ENCODE measurements around the gene FGF4. TPM values are rescaled to one million over a fixed set of nuclear protein-coding genes. Genes with fewer than 3 reads are reported as not detected.

FGF4 gene
- total and polyA plus RNA-seq, 7 donors = not detected

- no peaks in the 10 kb centered on the region for H3K4me1 ChIP-seq
- H3K4me3 ChIP-seq = no peak overlapping the region
- H3K36me3 ChIP-seq (ENCODE audit: insufficient read depth in 1 of 2, low read depth in 1 of 2) = no peaks in the 10 kb centered on the region
- ATAC-seq (no peak), DNase-seq (no peak)
- intact Hi-C loops (cut with DNase I) = no loop called here
- no peaks in the 10 kb centered on the region for H3K9me3 ChIP-seq
- no peak for TF ChIP-seq CTCF (IDR thresholded peaks at IDR 0.05)
- WGBS, 3 donors = 38 to 43% (median 39%) methylated on average over 18 of the region's 18 CpGs
- peaks cover 0 to 84% (median 5%) of the 10 kb centered on the region in 3 donors for H3K27me3 ChIP-seq (ENCODE audit: insufficient read depth in 3 of 3, low read length in 2 of 3)
- H3K27ac ChIP-seq = no peak overlapping the region
Measured at GRCh38 chr11:69726481-69726880, 48.7 kb downstream of the FGF4 start.

DNA sequence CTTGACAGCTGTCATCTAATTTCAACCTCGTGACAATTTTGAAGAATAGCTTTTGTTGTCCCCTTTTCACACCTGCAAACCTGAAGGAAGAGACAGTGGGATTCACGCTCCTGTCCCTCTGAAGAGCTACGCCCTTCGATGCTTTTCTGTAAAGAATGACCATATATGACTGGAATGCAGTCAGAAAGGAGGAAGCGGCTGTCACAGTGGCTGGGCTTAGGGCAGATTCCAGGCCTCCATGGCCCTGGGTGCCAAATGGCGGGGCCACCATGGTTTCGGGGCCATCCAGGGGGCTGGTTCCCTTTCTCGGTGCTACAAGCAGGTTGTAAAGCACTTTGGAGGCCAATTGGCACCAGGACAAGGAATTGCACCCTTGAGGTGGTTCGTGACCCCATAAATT, 49.1 kb downstream of the FGF4 start:
- no peak overlapping the region for H3K27ac ChIP-seq
- TF ChIP-seq CTCF (IDR thresholded peaks at IDR 0.05) = no peak
- H3K36me3 ChIP-seq (ENCODE audit: insufficient read depth in 1 of 2, low read depth in 1 of 2) = no peaks in the 10 kb centered on the region
- intact Hi-C loops (cut with DNase I) = no loop called here
- H3K4me3 ChIP-seq = no peak overlapping the region
- H3K27me3 ChIP-seq (ENCODE audit: insufficient read depth in 3 of 3, low read length in 2 of 3) = peaks cover 0 to 85% (median 5%) of the 10 kb centered on the region in 3 donors
- 25 to 30% (median 25%) methylated on average over 9 of the region's 9 CpGs for WGBS, 3 donors
- no peaks in the 10 kb centered on the region for H3K4me1 ChIP-seq
- no peaks in the 10 kb centered on the region for H3K9me3 ChIP-seq
- no peak for DNase-seq
- ATAC-seq = no peak

DNA sequence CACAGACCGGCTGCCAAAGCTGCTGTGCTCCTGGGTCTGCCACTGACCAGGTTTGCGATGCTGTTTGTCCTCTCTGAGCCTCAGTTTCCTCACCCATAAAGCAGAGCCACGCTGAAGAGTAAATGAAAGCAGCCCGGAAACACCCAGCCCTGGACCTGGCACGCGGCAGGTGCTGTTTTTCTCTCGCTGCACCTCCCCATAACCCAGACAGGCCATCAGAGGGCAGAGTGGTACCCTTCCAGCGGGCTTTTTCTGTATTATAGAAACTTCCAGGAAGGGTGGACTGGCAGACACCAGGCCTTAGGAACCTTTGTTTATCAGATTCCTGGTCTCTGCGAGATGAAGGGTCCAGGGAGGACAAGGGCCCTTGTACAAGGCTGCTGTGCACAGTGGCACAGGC, 53.4 kb downstream of the FGF4 start:
- H3K27me3 ChIP-seq (ENCODE audit: insufficient read depth in 3 of 3, low read length in 2 of 3) = peaks cover 0 to 92% (median 20%) of the 10 kb centered on the region in 3 donors
- H3K9me3 ChIP-seq = no peaks in the 10 kb centered on the region
- no peak overlapping the region for H3K4me3 ChIP-seq
- no peak for TF ChIP-seq CTCF (IDR thresholded peaks at IDR 0.05)
- DNase-seq (no peak), ATAC-seq (no peak)
- no peaks in the 10 kb centered on the region for H3K36me3 ChIP-seq (ENCODE audit: insufficient read depth in 1 of 2, low read depth in 1 of 2)
- H3K27ac ChIP-seq = no peak overlapping the region
- WGBS, 3 donors = 30 to 44% (median 34%) methylated on average over 9 of the region's 9 CpGs
- intact Hi-C loops (cut with DNase I) = no loop called here
- no peaks in the 10 kb centered on the region for H3K4me1 ChIP-seq

GRCh38 chr11:69721106-69721505, 54.0 kb downstream of the FGF4 start:
- H3K4me3 ChIP-seq = no peak overlapping the region
- no peaks in the 10 kb centered on the region for H3K4me1 ChIP-seq
- H3K9me3 ChIP-seq = no peaks in the 10 kb centered on the region
- 18 to 21% (median 19%) methylated on average over 14 of the region's 14 CpGs for WGBS, 3 donors
- no peaks in the 10 kb centered on the region for H3K36me3 ChIP-seq (ENCODE audit: insufficient read depth in 1 of 2, low read depth in 1 of 2)
- DNase-seq = no peak
- no peak for TF ChIP-seq CTCF (IDR thresholded peaks at IDR 0.05)
- H3K27me3 ChIP-seq (ENCODE audit: insufficient read depth in 3 of 3, low read length in 2 of 3) = peaks cover 0 to 93% (median 21%) of the 10 kb centered on the region in 3 donors
- no peak for ATAC-seq
- intact Hi-C loops (cut with DNase I) = no loop called here
- no peak overlapping the region for H3K27ac ChIP-seq

Other genes starting within 250 kb of the FGF4 start
- 10 to 100 TPM in 1 of 4 donors, 1 to 10 TPM in 3; 6.5 to 11.3 (median 7.9) TPM for gene CCND1, start 134.2 kb downstream of the FGF4 start, total RNA-seq
- gene CCND1, start 134.2 kb downstream of the FGF4 start, polyA plus RNA-seq = 1 to 10 TPM; 1.8 to 2.2 (median 1.8) TPM
- gene LTO1, start 100.0 kb downstream of the FGF4 start, total RNA-seq = 10 to 100 TPM in 1 of 4 donors, 1 to 10 TPM in 3; 8.5 to 15.5 (median 8.7) TPM
- gene LTO1, start 100.0 kb downstream of the FGF4 start, polyA plus RNA-seq = 10 to 100 TPM in 2 of 3 donors, 1 to 10 TPM in 1; 9.2 to 28.1 (median 21.0) TPM
- not detected for gene FGF19, start 71.3 kb downstream of the FGF4 start, total RNA-seq
- gene FGF19, start 71.3 kb downstream of the FGF4 start, polyA plus RNA-seq = not detected
- gene FGF3, start 44.1 kb upstream of the FGF4 start, total RNA-seq = not detected
- not detected for gene FGF3, start 44.1 kb upstream of the FGF4 start, polyA plus RNA-seq